ENCODE results near the gene ANTXR2.

DNA sequence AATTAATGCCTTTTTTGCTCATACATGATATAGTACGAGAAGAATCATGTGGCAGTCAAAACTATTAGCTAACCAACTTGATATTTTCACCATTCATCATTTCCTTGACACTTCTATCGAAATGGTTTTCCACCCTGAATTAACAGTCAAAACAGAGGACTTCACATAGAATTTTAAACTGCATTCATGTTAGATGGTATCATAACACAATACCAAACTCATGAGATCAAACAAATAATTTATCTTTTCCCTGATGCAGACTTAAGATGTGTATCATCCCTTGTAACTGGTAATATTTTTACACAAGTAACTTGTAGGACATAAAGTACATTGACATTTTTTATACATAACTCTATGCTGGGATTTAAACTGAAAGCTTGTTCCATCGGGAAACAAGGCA is 18.2 kb upstream of the ANTXR2 start:
- no peak for TF ChIP-seq CTCF (IDR thresholded peaks at IDR 0.05)
- no peak for TF ChIP-seq POLR2A (IDR thresholded peaks at IDR 0.05; ENCODE audit: low read depth)

Measured in esophagus muscularis mucosa (tissue), 3 donors.